Kasumi-1 (cell line): Measurements from ENCODE around the gene JUP.

Experiments
- DNase-seq, 2 experiments: peaks; one replicate each; lab custom pipeline; 2025; lab: John Stamatoyannopoulos, UW

The JUP gene

DNA sequence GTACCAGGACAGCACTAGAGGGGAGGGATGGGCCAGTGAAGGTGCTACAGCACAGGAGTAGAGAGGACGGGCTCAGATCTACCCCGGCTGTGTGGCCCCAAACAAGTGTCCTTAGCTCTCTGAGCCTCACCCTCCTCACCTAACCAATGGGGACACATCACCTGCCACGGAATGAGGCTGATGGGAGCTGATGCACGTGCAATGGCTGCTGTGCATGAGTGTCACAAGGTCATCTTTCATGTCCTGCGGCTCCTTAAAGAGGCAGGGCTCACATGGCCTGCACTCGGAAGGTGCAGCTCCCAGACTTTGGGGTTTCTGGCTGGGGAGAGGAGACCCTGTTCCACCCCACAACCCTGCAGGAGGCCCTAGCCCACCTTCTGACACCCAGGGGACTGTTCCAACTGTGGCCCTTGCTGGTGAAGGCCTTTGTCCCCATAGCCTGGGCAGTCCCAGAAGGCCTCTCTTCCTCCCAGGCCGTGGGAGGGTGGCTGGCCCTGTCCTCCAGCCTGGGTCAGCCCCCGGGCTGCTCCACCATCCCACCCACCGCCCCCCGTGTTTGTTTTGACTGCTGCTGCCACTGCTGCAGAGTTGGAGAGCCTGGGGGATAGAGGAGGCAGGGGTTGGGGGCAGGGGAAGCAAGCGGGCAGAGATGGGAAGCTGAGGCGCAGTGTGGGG is 62.6 kb downstream of the JUP start:
- DNase-seq = no peak

DNA sequence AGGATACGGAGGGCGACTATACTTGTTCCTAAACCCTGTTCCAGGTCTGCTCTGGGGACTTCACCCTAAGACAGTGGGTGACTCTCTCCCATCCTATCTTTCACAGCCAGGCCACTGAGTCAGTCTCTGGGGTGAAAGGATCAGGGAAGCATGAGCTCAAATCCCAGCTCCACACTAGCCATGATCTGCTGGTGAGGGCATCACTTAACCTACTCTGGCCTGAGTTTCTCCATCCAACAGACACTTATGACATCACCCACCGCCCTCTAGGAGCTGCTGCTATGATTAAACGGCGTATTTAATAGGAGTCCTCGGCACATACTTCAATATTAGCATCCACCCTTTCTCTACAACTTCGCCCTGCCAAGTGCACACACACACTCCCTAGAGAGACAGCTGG is 64.3 kb downstream of the JUP start:
- no peak for DNase-seq

- DNase-seq = no peak
Observed at GRCh38 chr17:41718287-41718645, 68.2 kb downstream of the JUP start.

- no peak for DNase-seq
Observed at GRCh38 chr17:41717408-41718286, 68.9 kb downstream of the JUP start.

DNA sequence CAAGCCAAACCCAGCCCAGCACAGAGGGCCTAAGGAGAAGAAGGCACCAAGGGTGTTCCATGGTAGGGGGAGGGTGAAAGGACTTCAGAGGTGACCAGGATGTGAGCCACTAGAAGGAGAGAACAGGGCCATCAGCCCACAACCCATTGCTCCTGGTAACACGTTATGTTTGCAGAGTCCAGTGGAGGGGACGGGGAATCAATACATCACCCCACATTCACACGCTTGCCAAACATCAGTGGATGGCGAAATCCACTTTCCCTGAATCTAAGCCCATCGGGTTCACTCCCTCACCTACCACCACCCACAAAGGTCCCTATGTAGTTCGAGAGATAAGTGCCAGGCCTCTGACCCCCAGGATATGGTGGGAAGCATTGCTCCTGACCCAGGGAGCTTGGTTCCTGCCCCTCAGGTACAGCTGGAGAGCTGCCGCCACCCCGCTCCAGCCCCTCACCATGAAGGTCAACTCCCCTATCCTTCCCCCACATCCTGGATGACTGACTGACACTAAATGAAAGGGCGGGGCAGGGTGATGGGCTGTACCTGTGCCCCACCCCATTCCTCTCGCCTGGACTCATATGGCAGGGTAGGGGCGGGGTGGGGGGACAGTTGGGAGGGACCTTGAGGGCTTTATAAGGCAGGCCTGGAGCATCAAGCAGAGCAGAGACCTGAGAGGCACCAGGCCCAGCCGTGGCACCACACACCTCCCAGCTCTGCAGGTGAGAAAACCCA is 74.7 kb downstream of the JUP start, which contains the start of gene GAST:
Gene GAST, plus strand, starts transcription at position 663 of the 732 bp plus-strand sequence. CDS start 3,106 bp downstream, outside the sequence.
- DNase-seq = no peak

GRCh38 chr17:41710472-41711090 is 75.9 kb downstream of the JUP start:
- no peak for DNase-seq

DNA sequence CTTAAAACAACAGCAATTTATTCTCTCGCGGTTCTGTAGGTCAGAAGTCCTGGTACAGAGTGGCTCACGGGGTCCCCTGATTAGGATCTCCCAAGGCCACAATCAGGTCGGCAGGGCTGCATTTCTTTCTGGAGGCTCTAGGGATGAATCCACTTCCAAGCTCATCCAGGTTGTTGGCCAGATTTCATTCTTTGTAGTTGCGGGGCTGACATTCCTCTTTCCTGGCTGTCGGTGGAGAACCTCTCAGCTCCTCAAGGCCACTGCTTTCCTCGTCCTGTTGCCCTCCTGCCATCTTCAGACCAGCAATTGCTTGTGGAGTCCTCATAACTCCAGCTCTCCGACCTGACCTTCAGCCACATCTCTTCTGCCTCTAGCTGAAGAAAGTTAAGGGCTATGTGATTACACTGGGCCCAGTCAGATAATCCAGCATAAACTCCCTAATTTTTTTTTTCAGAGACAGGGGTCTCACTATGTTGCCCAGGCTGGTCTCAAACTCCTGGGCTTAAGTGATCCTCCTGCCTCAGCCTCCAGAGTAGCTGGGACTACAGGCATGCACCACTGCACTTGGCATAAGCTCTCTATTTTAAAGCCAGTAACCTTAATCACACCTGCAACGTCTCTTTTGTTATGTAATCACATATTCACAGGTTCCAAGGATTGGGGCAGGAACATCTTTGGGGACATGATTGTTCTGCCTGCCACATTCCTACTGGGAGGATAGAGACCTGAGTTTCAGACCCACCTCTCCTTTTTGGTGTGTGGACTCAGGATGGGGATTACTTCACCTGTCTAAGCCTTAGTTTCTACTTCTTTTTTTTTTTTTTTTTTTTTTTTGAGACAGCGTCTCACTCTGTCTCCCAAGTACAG is 78.5 kb downstream of the JUP start:
- no peak for DNase-seq

GRCh38 chr17:41705271-41705991 is 81.1 kb downstream of the JUP start:
- no peak for DNase-seq
